Gastrocnemius medialis (tissue), 4 donors: ENCODE measurements around the gene GPD1.

Experiments used
- POLR2A ChIP-seq, 2 donors: fragments of 450-650 bp; IDR thresholded peaks; one replicate each; pipeline ENCODE4 v1.6.1; 2017; ENCODE audit warnings: antibody characterized with exemption in 2 of 2, mild to moderate bottlenecking in 2 of 2, moderate library complexity in 2 of 2
- TF ChIP-seq, protein P1 (sequence below), 5 experiments: fragments of 450-650 bp in 3 of 5; fragments of 200-600 bp in 2 of 5; sonication (generic) in 2 of 5; IDR thresholded peaks in 4 of 5; conservative IDR thresholded peaks in 1 of 5; 1 replicate in 4 of 5; 2 replicates in 1 of 5; pipeline ENCODE4 v1.5.1; 2016 to 2019; ENCODE audit warnings: antibody characterized with exemption in 5 of 5, mild to moderate bottlenecking in 3 of 5, moderate library complexity in 3 of 5

DNA sequence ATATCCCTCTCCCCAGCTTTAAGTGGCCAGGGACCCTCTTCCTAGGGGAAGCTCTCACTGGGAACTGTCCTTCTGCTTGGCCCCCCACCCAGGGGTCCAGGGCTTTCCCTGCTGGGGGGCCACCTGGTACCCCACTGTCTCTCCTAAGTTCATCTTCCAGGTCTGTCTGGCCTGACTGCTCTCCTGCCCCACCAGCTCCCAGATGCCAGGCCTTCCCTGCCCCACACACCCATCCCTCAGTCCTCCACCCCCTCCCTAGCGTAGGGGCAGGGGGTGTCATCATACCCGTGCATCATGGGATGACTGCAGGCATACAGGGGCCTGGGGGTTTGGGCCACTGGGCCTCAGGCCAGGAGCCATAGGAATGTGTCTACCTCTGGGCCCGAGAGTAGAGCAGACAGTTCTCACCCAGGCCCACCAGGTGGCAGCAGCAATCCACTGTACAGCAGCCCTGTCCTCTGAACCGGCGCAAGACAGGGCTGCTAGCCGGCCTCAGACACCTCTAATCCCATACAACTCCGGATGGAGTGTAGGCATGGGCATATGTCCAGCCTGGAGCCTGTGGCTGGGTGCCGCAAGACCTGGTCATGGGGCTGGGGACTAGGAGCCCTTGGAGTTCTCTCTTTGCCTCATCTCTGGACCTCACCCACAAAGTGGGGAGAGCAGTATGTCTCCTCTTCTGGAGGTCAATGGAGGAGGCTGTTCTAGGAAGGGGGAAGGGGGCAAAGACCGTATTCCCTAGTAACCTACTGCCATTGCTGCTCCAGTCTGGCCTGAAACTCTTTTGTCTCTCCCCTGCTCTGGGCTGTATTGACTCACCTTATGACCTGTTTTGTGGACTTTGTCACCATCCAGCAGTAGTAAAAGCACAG, 28.6 kb upstream of the GPD1 start:
- TF ChIP-seq, protein P1, sequence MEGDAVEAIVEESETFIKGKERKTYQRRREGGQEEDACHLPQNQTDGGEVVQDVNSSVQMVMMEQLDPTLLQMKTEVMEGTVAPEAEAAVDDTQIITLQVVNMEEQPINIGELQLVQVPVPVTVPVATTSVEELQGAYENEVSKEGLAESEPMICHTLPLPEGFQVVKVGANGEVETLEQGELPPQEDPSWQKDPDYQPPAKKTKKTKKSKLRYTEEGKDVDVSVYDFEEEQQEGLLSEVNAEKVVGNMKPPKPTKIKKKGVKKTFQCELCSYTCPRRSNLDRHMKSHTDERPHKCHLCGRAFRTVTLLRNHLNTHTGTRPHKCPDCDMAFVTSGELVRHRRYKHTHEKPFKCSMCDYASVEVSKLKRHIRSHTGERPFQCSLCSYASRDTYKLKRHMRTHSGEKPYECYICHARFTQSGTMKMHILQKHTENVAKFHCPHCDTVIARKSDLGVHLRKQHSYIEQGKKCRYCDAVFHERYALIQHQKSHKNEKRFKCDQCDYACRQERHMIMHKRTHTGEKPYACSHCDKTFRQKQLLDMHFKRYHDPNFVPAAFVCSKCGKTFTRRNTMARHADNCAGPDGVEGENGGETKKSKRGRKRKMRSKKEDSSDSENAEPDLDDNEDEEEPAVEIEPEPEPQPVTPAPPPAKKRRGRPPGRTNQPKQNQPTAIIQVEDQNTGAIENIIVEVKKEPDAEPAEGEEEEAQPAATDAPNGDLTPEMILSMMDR (IDR thresholded peaks at IDR 0.05 in 4 of 5, conservative IDR thresholded peaks at IDR 0.05 in 1 of 5), result peak; percentile 94 to 97 (median 95)
- no peak for TF ChIP-seq POLR2A (IDR thresholded peaks at IDR 0.05)
